Panc1 (cell line): ENCODE measurements around the gene SLC25A12. TPM values are rescaled to one million over a fixed set of nuclear protein-coding genes. Genes with fewer than 3 reads are reported as not detected.
A peak's percentile ranks its signal among the peaks of the same experiment; 100 is the strongest.

Experiments
- ATAC-seq: fragments of 200-7000 bp; cut with Tn5 transposase; 2 replicates; pipeline ENCODE4 v1.9.1; 2020; ENCODE audit warnings: mild to moderate bottlenecking, moderate library complexity
- BruUV-seq: library from RNA; stranded (reverse); fragments of 400-500 nt; replicated peaks from 2 replicates; lab custom pipeline; 2021; lab: Mats Ljungman, UMichigan
- CTCF ChIA-PET: fragments of 300-600 bp; sonication (Branson Sonifier 250); formaldehyde crosslinking; loops from one replicate; lab custom pipeline; 2022; ENCODE audit warnings: antibody characterized with exemption; lab: Charles Lee
- POLR2A ChIA-PET: fragments of 300-600 bp; sonication (Branson Sonifier 250); formaldehyde crosslinking; loops from one replicate; lab custom pipeline; 2022; ENCODE audit warnings: antibody characterized with exemption; lab: Charles Lee
- DNase-seq: peaks from one replicate; pipeline ENCODE4 v3.0.0-alpha.2; 2010; ENCODE audit warnings: low read depth, low spot score
- H3K27ac ChIP-seq: 2 replicates; pipeline ENCODE4 v1.5.1; 2011; ENCODE audit warnings: mild to moderate bottlenecking, low read length, inconsistent platforms
- H3K27me3 ChIP-seq: fragments of 200-500 bp; sonication (Bioruptor generic); 2 replicates; pipeline ENCODE4 v1.6.0; 2014; ENCODE audit warnings: low read length, inconsistent platforms; ENCODE audit not compliant: control insufficient read depth, insufficient read depth
- H3K36me3 ChIP-seq: fragments of 200-500 bp; sonication (Bioruptor generic); 2 replicates; pipeline ENCODE4 v1.5.1; 2014; ENCODE audit warnings: inconsistent platforms, mild to moderate bottlenecking, low read length, moderate library complexity; ENCODE audit not compliant: control insufficient read depth, insufficient read depth
- H3K4me1 ChIP-seq: 2 replicates; pipeline ENCODE4 v1.5.1; 2011; ENCODE audit warnings: inconsistent platforms, mild to moderate bottlenecking, low read length, moderate library complexity; ENCODE audit not compliant: control insufficient read depth, insufficient read depth
- H3K4me3 ChIP-seq, 2 experiments: 2 replicates each; pipeline ENCODE4 v1.5.1; 2011 to 2012; ENCODE audit warnings: low read depth in 2 of 2, low read length in 2 of 2, mild to moderate bottlenecking in 2 of 2, inconsistent platforms in 1 of 2, moderate library complexity in 1 of 2
- H3K9me3 ChIP-seq: fragments of 200-500 bp; sonication (Bioruptor generic); 2 replicates; pipeline ENCODE4 v1.5.1; 2014; ENCODE audit warnings: low read depth, mild to moderate bottlenecking, inconsistent platforms, low read length, moderate library complexity; ENCODE audit not compliant: control insufficient read depth, insufficient read depth
- CTCF ChIP-seq: fragments of 450-650 bp; IDR thresholded peaks from 2 replicates; pipeline ENCODE4 v1.5.1; 2017; ENCODE audit warnings: mild to moderate bottlenecking
- POLR2AphosphoS5 ChIP-seq: IDR thresholded peaks from 2 replicates; pipeline ENCODE4 v1.6.1; 2012; ENCODE audit warnings: mild to moderate bottlenecking, low read depth, low read length, moderate library complexity
- REST ChIP-seq, 2 experiments: IDR thresholded peaks; 2 replicates each; pipeline ENCODE4 v1.6.1; 2011 to 2012; ENCODE audit warnings: low read depth in 2 of 2, control low read depth in 1 of 2, low read length in 1 of 2, mild to moderate bottlenecking in 1 of 2, moderate library complexity in 1 of 2; ENCODE audit not compliant: insufficient read depth in 1 of 2
- SIN3A ChIP-seq: IDR thresholded peaks from 2 replicates; pipeline ENCODE4 v1.6.1; 2012; ENCODE audit warnings: low read depth, mild to moderate bottlenecking, low read length, moderate library complexity, borderline replicate concordance; ENCODE audit not compliant: insufficient read depth
- TCF7L2 ChIP-seq: IDR thresholded peaks from 2 replicates; pipeline ENCODE4 v1.6.1; 2011; ENCODE audit warnings: mild to moderate bottlenecking, low read depth, low read length, inconsistent platforms
- in situ Hi-C: cut with HindIII; loops from 2 replicates; pipeline ENCODE4 v1.10.0; 2016; ENCODE audit warnings: low sequenced_read_pairs, low pct_unique_long_range_greater_than_20kb
- intact Hi-C: fragments of 100-400 bp; cut with micrococcal nuclease; formaldehyde crosslinking; loops from one replicate; pipeline ENCODE4 v1.10.0; 2022; ENCODE audit not compliant: unreplicated experiment
- total RNA-seq: library from RNA; stranded (reverse); gene quantifications from one replicate; pipeline ENCODE4 v1.2.1, GENCODE V29; 2021; ENCODE audit not compliant: unreplicated experiment

Gene SLC25A12
- total RNA-seq, 1 experiment from 2014 or later, result 17.8 TPM

- ChIA-PET CTCF (no interaction called here), POLR2A (interaction anchor here (1.6 kb wide), 1 partner anchor 162 kb away, joined by 3 read pairs; the partner anchor contains the start of gene DLX1)
- ATAC-seq, result no peak; the same call in 1 of the 2 replicates
- BruUV-seq, result no TSS peak
- in situ Hi-C loops (no loop called here), intact Hi-C loops (loop anchor here (5.0 kb wide), 1 partner anchor 179 kb away; the partner anchor contains the start of gene DLX2)
- peaks cover 15% of the 10 kb centered on the region; the same call in 1 of the 2 replicates for H3K4me1 ChIP-seq
- H3K9me3 ChIP-seq, result no peaks in the 10 kb centered on the region
- no peaks in the 10 kb centered on the region for H3K27me3 ChIP-seq
- TF ChIP-seq CTCF (no peak), POLR2AphosphoS5 (no peak), TCF7L2 (no peak), REST (IDR thresholded peaks at IDR 0.05; ENCODE audit: insufficient read depth in 1 of 2, low read depth in 2 of 2, low read length in 1 of 2) (no peak), SIN3A (no peak)
- H3K27ac ChIP-seq, result peak overlapping the region; percentile 81
- H3K4me3 ChIP-seq, result peak overlapping the region; percentile 72 to 94
- no peaks in the 10 kb centered on the region; the same call in 1 of the 2 replicates for H3K36me3 ChIP-seq
- no peak for DNase-seq
Observed at GRCh38 chr2:171923206-171923605, 29.2 kb upstream of the SLC25A12 start.

GRCh38 chr2:171922230-171923022 is 28.4 kb upstream of the SLC25A12 start, which contains the start of gene HAT1:
Gene HAT1 (plus strand): TSS chr2:171922461. CDS start chr2:171922501, 40 bp downstream.
- H3K36me3 ChIP-seq, result no peaks in the 10 kb centered on the region; the same call in 1 of the 2 replicates
- H3K4me3 ChIP-seq, result peak within 1 kb of the TSS; percentile 72 to 94
- H3K27ac ChIP-seq, result peak within 1 kb of the TSS; percentile 81
- CTCF ChIA-PET, result no interaction called here
- TF ChIP-seq SIN3A (no peak), REST (IDR thresholded peaks at IDR 0.05; ENCODE audit: insufficient read depth in 1 of 2, low read depth in 2 of 2, low read length in 1 of 2) (no peak), CTCF (no peak), TCF7L2 (no peak), POLR2AphosphoS5 (peak; percentile 71)
- H3K9me3 ChIP-seq, result no peaks in the 10 kb centered on the region
- intact Hi-C loops, result loop anchor here (5.0 kb wide), 1 partner anchor 180 kb away; the partner anchor contains the start of gene DLX2
- DNase-seq (peak; percentile 93), ATAC-seq (peak; percentile 99)
- peaks cover 15% of the 10 kb centered on the region; the same call in 1 of the 2 replicates for H3K4me1 ChIP-seq
- POLR2A ChIA-PET, result interaction anchor here (0.5 to 1.6 kb wide), 4 partner anchors 8 to 163 kb away, joined by 3 read pairs; partner anchors contain the start of gene DLX1
- no peaks in the 10 kb centered on the region for H3K27me3 ChIP-seq
- in situ Hi-C loops, result no loop called here
- BruUV-seq, result TSS peak; percentile 90
